HG02571 (cell line): Measurements from ENCODE around the gene ZNF782.
"Not testable (repeated sequence)": the region's sequence is repeated elsewhere in the genome, so short reads cannot be mapped to it uniquely, and the experiment has no call there.

Experiments used
- ATAC-seq: cut with Tn5 transposase; IDR thresholded peaks from one replicate; pipeline ENCODE4 v1.9.1; 2021; ENCODE audit warnings: mild to moderate bottlenecking, moderate library complexity; ENCODE audit not compliant: unreplicated experiment

Gene ZNF782

GRCh38 chr9:96853781-96854650 is at the start of gene ZNF782:
ZNF782 (minus strand) TSS chr9:96854514; CDS start chr9:96851961, 2,553 bp downstream.
- peak; percentile 92 for ATAC-seq

GRCh38 chr9:96900010-96900409 is 45.7 kb upstream of the ZNF782 start:
- not testable (repeated sequence) for ATAC-seq

GRCh38 chr9:96892131-96892530 is 37.8 kb upstream of the ZNF782 start:
- no peak for ATAC-seq

GRCh38 chr9:96888591-96888990 is 34.3 kb upstream of the ZNF782 start:
- ATAC-seq: no peak

- ATAC-seq: no peak
Measured at GRCh38 chr9:96885424-96885823, 31.1 kb upstream of the ZNF782 start.

GRCh38 chr9:96884443-96884842 is 30.1 kb upstream of the ZNF782 start:
- ATAC-seq: no peak

- no peak for ATAC-seq
Measured at GRCh38 chr9:96883922-96884321, 29.6 kb upstream of the ZNF782 start.

- ATAC-seq: no peak
Measured at GRCh38 chr9:96877269-96877668, 23.0 kb upstream of the ZNF782 start.

GRCh38 chr9:96875461-96876142 is 21.3 kb upstream of the ZNF782 start:
- ATAC-seq: peak; percentile 49

- peak; percentile 38 for ATAC-seq
Measured at GRCh38 chr9:96874947-96875460, 20.7 kb upstream of the ZNF782 start.

- no peak for ATAC-seq
Measured at GRCh38 chr9:96874201-96874785, 20.0 kb upstream of the ZNF782 start.

- ATAC-seq: no peak
Measured at GRCh38 chr9:96871176-96871575, 16.9 kb upstream of the ZNF782 start.

- no peak for ATAC-seq
Measured at GRCh38 chr9:96868709-96869108, 14.4 kb upstream of the ZNF782 start.

- no peak for ATAC-seq
Measured at GRCh38 chr9:96867079-96867804, 12.9 kb upstream of the ZNF782 start.

GRCh38 chr9:96865240-96865639 is 10.9 kb upstream of the ZNF782 start:
- ATAC-seq: not testable (repeated sequence)

- ATAC-seq: no peak
Measured at GRCh38 chr9:96859461-96860198, 5.3 kb upstream of the ZNF782 start.

GRCh38 chr9:96858670-96859069 is 4.4 kb upstream of the ZNF782 start:
- ATAC-seq: no peak

- no peak for ATAC-seq
Measured at GRCh38 chr9:96858018-96858573, 3.8 kb upstream of the ZNF782 start.

GRCh38 chr9:96856363-96857286 is 2.3 kb upstream of the ZNF782 start:
- no peak for ATAC-seq
